ENCODE data around the gene LAMTOR4. TPM values are rescaled to one million over a fixed set of nuclear protein-coding genes. Genes with fewer than 3 reads are reported as not detected.

LAMTOR4 gene
- total and polyA plus RNA-seq, 10 of the 15 experiments (the other 5 are each of a cell fraction or from before 2014, with no cell fraction given) = 73.4 to 297 (median 196) TPM

GRCh38 chr7:100137851-100138760 is 10.6 kb upstream of the LAMTOR4 start:
- ChIA-PET RAD21 (ENCODE audit: unreplicated experiment) (interaction anchor here (0.6 to 2.2 kb wide), 11 partner anchors 9 to 404 kb away, joined by 3 to 17 read pairs (median 4); partner anchors contain the start of gene LAMTOR4), SMC1A (ENCODE audit: uncharacterized antibody, unreplicated experiment) (interaction anchor here (0.6 to 1.9 kb wide), 10 partner anchors 9 to 1177 kb away, joined by 3 to 12 read pairs (median 5); partner anchors contain the start of gene PVRIG), CTCF (interaction anchor here (0.6 to 2.4 kb wide), 16 partner anchors 9 to 299 kb away, joined by 3 to 10 read pairs (median 4); partner anchors contain the start of genes AP4M1, LAMTOR4, MCM7 and PPP1R35), POLR2A (interaction anchor here (0.6 to 3.6 kb wide), 7 partner anchors 11 to 228 kb away, joined by 3 to 22 read pairs (median 3); partner anchors contain the start of gene LAMTOR4)
- Histone ChIP-seq H3K79me2 (ENCODE audit: control insufficient read depth, insufficient read depth, low read length) (no peaks in the 10 kb centered on the region), H3K4me2 (ENCODE audit: control insufficient read depth, insufficient read depth) (peak overlapping the region; percentile 54), H3K27ac (ENCODE audit: control insufficient read depth, insufficient read depth) (no peak overlapping the region), H3K27me3 (replicated peaks in 1 of 2; ENCODE audit: control insufficient read depth in 2 of 2, insufficient read depth in 2 of 2, low read length in 1 of 2) (no peaks in the 10 kb centered on the region), H3K9me3 (replicated peaks; ENCODE audit: control insufficient read depth, insufficient read depth, low read length) (no peaks in the 10 kb centered on the region; the same call in 2 of the 3 replicates), H3K36me3 (ENCODE audit: control insufficient read depth in 2 of 2, insufficient read depth in 2 of 2, low read length in 1 of 2) (no peaks in the 10 kb centered on the region), H4K20me1 (ENCODE audit: control insufficient read depth, insufficient read depth) (no peaks in the 10 kb centered on the region), H3K9ac (ENCODE audit: control insufficient read depth, insufficient read depth, low read length) (peak overlapping the region; percentile 27; the same call in 1 of the 2 replicates), H2AFZ (ENCODE audit: control insufficient read depth, low read depth, low read length) (peak overlapping the region; percentile 89), H3K4me1 (ENCODE audit: control insufficient read depth, insufficient read depth, low read length) (peaks cover 14% of the 10 kb centered on the region), H3K4me3 (no peak overlapping the region)
- in situ Hi-C loops (cut with MboI) = no loop called here
- WGBS (ENCODE audit: insufficient coverage, insufficient replicate concordance, low lambda C conversion rate, missing lambda C conversion rate) = 46% methylated on average over 13 of the region's 13 CpGs
- FAIRE-seq (peak; percentile 86), DNase-seq (ENCODE audit: low read depth, low spot score) (no peak), ATAC-seq (peak; percentile 73)
- no peak for TF ChIP-seq RAD21 (IDR thresholded peaks at IDR 0.05; ENCODE audit: insufficient read depth, low read depth, low read length)
- peak; percentile 51; the same call in 1 of the 2 replicates for TF ChIP-seq PAX5 (IDR thresholded peaks at IDR 0.05; ENCODE audit: borderline replicate concordance, low read depth, low read length)
- peak; percentile 58; the same call in 1 of the 2 replicates for TF ChIP-seq RUNX3 (IDR thresholded peaks at IDR 0.05; ENCODE audit: low read length)
- TF ChIP-seq TCF3 (IDR thresholded peaks at IDR 0.05; ENCODE audit: borderline replicate concordance, insufficient read depth, low read depth, low read length) = no peak
- TF ChIP-seq NBN (IDR thresholded peaks at IDR 0.05) = peak; percentile 14; the same call in 1 of the 2 replicates
- TF ChIP-seq TCF7 (IDR thresholded peaks at IDR 0.05; ENCODE audit: borderline replicate concordance) = 0 out of 2 replicates have a peak, but pooled peaks have one; percentile 66
- peak in 1 of 2 experiments; percentile 16; a peak in 1 of 4 replicates for TF ChIP-seq IKZF2 (IDR thresholded peaks at IDR 0.05)
- TF ChIP-seq PKNOX1 (IDR thresholded peaks at IDR 0.05) = peak; percentile 32
- no TSS peak for BruUV-seq (replicated peaks)
- intact Hi-C loops (cut with micrococcal nuclease; ENCODE audit: unreplicated experiment) = no loop called here

Measured in GM12878 (cell line).